GM19240 (cell line): ENCODE data around the gene RAD17.
"Not testable (repeated sequence)": the region's sequence is repeated elsewhere in the genome, so short reads cannot be mapped to it uniquely, and the experiment has no call there.

ENCODE experiments used
- DNase-seq: peaks from one replicate; pipeline ENCODE4 v3.0.0; 2011; ENCODE audit warnings: low spot score; ENCODE audit not compliant: insufficient read length

Gene RAD17

DNA sequence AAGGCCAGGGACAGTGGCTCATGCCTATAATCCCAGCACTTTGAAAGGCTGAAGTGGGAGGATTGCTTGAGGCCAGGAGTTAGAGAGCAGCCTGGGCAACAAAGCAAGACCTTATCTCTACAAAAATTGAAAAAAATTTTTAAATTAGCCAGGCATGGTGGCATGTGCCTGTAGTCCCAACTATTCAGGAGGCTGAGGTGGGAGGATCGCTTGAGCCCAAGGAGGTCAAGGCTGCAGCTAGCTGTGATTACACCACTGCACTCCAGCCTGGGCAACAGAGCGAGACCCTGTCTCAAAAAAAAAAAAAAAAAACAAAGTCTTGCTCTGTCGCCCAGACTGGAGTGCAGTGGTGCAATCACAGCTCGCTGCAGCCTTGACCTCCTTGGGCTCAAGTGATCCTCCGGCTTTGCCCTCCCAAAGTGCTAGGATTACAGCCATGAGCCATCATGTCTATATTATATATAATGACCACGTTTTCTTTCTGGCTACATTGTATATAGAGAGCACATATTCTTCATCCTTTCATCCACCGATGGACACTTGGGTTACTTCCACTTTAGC, 85.9 kb downstream of the RAD17 start:
- not testable (repeated sequence) for DNase-seq

DNA sequence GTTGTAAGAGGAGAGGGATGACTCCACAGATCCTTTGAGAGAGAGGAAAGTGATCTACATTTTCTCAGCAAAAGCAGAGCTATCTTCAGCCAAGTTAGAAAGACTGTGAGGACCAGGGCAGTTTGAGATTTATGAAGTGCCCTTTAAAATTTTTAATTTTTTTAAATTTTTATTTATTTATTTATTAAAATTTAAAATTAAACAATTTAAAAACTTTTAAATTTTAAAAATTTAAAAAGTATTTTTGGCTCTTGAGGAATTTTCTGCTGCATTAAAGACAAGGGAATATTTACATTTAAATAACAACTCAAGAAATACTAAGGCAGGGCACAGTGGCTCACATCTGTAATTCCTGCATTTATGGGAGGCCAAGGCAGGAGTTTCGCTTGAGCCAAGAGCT, 92.6 kb downstream of the RAD17 start:
- no peak for DNase-seq
